ENCODE measurements around the gene RABGAP1L. TPM values are rescaled to one million over a fixed set of nuclear protein-coding genes. Genes with fewer than 3 reads are reported as not detected.

Gene RABGAP1L
- total and polyA plus RNA-seq, 10 of the 15 experiments (the other 5 are each of a cell fraction or from before 2014, with no cell fraction given), result 5.8 to 194 (median 113) TPM

GRCh38 chr1:174956086-174956485 is 796.8 kb downstream of the RABGAP1L start:
- ChIA-PET RAD21 (ENCODE audit: unreplicated experiment) (interaction anchor here (1.0 to 1.2 kb wide), 2 partner anchors 10 to 33 kb away, joined by 3 to 4 read pairs; no protein-coding TSS in a partner anchor), CTCF (interaction anchor here (1.5 kb wide), 1 partner anchor 27 kb away, joined by 4 read pairs; no protein-coding TSS in a partner anchor), SMC1A (ENCODE audit: uncharacterized antibody, unreplicated experiment) (interaction anchor here (1.0 to 1.2 kb wide), 2 partner anchors 12 to 15 kb away, joined by 4 to 5 read pairs; no protein-coding TSS in a partner anchor), POLR2A (interaction anchor here (1.0 to 2.5 kb wide), 3 partner anchors 9 to 43 kb away, joined by 6 to 14 read pairs (median 11); partner anchors contain the start of gene CACYBP)
- in situ Hi-C loops (cut with MboI) (no loop called here), intact Hi-C loops (cut with micrococcal nuclease; ENCODE audit: unreplicated experiment) (no loop called here)
- H3K4me3 ChIP-seq, result no peak overlapping the region
- 93% methylated on average over 3 of the region's 3 CpGs for WGBS (ENCODE audit: insufficient coverage, insufficient replicate concordance, low lambda C conversion rate, missing lambda C conversion rate)
- no peak overlapping the region for H3K9ac ChIP-seq (ENCODE audit: control insufficient read depth, insufficient read depth, low read length)
- H3K27me3 ChIP-seq (replicated peaks in 1 of 2; ENCODE audit: control insufficient read depth in 2 of 2, insufficient read depth in 2 of 2, low read length in 1 of 2), result no peaks in the 10 kb centered on the region
- no peaks in the 10 kb centered on the region for H4K20me1 ChIP-seq (ENCODE audit: control insufficient read depth, insufficient read depth)
- no peaks in the 10 kb centered on the region for H3K79me2 ChIP-seq (ENCODE audit: control insufficient read depth, insufficient read depth, low read length)
- H3K9me3 ChIP-seq (replicated peaks; ENCODE audit: control insufficient read depth, insufficient read depth, low read length), result no peaks in the 10 kb centered on the region
- no peak overlapping the region for H2AFZ ChIP-seq (ENCODE audit: control insufficient read depth, low read depth, low read length)
- no peak overlapping the region for H3K4me2 ChIP-seq (ENCODE audit: control insufficient read depth, insufficient read depth)
- ATAC-seq (no peak), DNase-seq (ENCODE audit: low read depth, low spot score) (no peak), FAIRE-seq (no peak)
- no peak overlapping the region for H3K27ac ChIP-seq (ENCODE audit: control insufficient read depth, insufficient read depth)
- no TSS peak for BruUV-seq (replicated peaks)
- TF ChIP-seq EED (IDR thresholded peaks at IDR 0.05; ENCODE audit: low read depth), result no peak
- peaks cover 25% of the 10 kb centered on the region for H3K4me1 ChIP-seq (ENCODE audit: control insufficient read depth, insufficient read depth, low read length)
- peaks cover 0 to 6% of the 10 kb centered on the region in 2 experiments; a peak in 1 of 4 replicates for H3K36me3 ChIP-seq (ENCODE audit: control insufficient read depth in 2 of 2, insufficient read depth in 2 of 2, low read length in 1 of 2)

DNA sequence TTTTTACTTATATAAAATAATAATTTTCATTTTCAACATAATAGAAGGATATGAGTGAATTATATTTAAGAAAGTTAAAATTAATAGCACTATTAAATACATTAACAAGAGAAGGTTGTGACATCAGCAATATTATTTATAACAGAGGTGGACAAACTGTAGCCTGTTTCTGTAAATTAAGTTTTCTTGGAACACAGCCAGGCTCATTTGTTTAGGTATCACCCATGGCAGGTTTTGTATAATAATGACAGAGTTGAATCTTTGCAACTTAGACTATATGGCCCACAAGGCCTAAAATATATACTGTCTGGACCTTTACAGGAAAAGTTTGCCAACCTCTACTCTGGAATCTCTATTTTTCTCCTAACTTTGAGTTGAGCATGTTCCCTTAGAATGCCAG is 797.7 kb downstream of the RABGAP1L start:
- H3K4me2 ChIP-seq (ENCODE audit: control insufficient read depth, insufficient read depth), result no peak overlapping the region; the same call in 1 of the 2 replicates
- no peak overlapping the region for H3K4me3 ChIP-seq
- H3K9me3 ChIP-seq (replicated peaks; ENCODE audit: control insufficient read depth, insufficient read depth, low read length), result no peaks in the 10 kb centered on the region
- no peak for FAIRE-seq
- intact Hi-C loops (cut with micrococcal nuclease; ENCODE audit: unreplicated experiment), result no loop called here
- no peak for DNase-seq (ENCODE audit: low read depth, low spot score)
- peaks cover 0 to 9% of the 10 kb centered on the region in 2 experiments; a peak in 1 of 4 replicates for H3K36me3 ChIP-seq (ENCODE audit: control insufficient read depth in 2 of 2, insufficient read depth in 2 of 2, low read length in 1 of 2)
- H3K4me1 ChIP-seq (ENCODE audit: control insufficient read depth, insufficient read depth, low read length), result peaks cover 25% of the 10 kb centered on the region
- ChIA-PET SMC1A (ENCODE audit: uncharacterized antibody, unreplicated experiment) (interaction anchor here (1.0 to 1.4 kb wide), 6 partner anchors 9 to 42 kb away, joined by 3 to 5 read pairs (median 4); partner anchors contain the start of gene CACYBP), POLR2A (interaction anchor here (0.6 to 2.5 kb wide), 4 partner anchors 9 to 74 kb away, joined by 5 to 14 read pairs (median 8); partner anchors contain the start of gene CACYBP), RAD21 (ENCODE audit: unreplicated experiment) (interaction anchor here (1.0 to 1.4 kb wide), 3 partner anchors 9 to 32 kb away, joined by 3 to 4 read pairs (median 4); no protein-coding TSS in a partner anchor), CTCF (interaction anchor here (0.7 to 2.0 kb wide), 4 partner anchors 9 to 140 kb away, joined by 4 to 6 read pairs (median 4); no protein-coding TSS in a partner anchor)
- in situ Hi-C loops (cut with MboI), result no loop called here
- H3K9ac ChIP-seq (ENCODE audit: control insufficient read depth, insufficient read depth, low read length), result no peak overlapping the region
- no peak for TF ChIP-seq BHLHE40 (IDR thresholded peaks at IDR 0.05; ENCODE audit: borderline replicate concordance in 1 of 2, low read depth in 2 of 2, low read length in 1 of 2)
- no peak for TF ChIP-seq JUNB (IDR thresholded peaks at IDR 0.05)
- no peak for TF ChIP-seq NR2F1 (conservative IDR thresholded peaks at IDR 0.05)
- TF ChIP-seq, protein P1, sequence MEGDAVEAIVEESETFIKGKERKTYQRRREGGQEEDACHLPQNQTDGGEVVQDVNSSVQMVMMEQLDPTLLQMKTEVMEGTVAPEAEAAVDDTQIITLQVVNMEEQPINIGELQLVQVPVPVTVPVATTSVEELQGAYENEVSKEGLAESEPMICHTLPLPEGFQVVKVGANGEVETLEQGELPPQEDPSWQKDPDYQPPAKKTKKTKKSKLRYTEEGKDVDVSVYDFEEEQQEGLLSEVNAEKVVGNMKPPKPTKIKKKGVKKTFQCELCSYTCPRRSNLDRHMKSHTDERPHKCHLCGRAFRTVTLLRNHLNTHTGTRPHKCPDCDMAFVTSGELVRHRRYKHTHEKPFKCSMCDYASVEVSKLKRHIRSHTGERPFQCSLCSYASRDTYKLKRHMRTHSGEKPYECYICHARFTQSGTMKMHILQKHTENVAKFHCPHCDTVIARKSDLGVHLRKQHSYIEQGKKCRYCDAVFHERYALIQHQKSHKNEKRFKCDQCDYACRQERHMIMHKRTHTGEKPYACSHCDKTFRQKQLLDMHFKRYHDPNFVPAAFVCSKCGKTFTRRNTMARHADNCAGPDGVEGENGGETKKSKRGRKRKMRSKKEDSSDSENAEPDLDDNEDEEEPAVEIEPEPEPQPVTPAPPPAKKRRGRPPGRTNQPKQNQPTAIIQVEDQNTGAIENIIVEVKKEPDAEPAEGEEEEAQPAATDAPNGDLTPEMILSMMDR (IDR thresholded peaks at IDR 0.05 in 2 of 3, conservative IDR thresholded peaks at IDR 0.05 in 1 of 3; ENCODE audit: control insufficient read depth in 2 of 3, extremely low read depth in 1 of 3, insufficient read depth in 1 of 3, low read depth in 3 of 3, low read length in 3 of 3), result no peak
- TF ChIP-seq, protein P2, sequence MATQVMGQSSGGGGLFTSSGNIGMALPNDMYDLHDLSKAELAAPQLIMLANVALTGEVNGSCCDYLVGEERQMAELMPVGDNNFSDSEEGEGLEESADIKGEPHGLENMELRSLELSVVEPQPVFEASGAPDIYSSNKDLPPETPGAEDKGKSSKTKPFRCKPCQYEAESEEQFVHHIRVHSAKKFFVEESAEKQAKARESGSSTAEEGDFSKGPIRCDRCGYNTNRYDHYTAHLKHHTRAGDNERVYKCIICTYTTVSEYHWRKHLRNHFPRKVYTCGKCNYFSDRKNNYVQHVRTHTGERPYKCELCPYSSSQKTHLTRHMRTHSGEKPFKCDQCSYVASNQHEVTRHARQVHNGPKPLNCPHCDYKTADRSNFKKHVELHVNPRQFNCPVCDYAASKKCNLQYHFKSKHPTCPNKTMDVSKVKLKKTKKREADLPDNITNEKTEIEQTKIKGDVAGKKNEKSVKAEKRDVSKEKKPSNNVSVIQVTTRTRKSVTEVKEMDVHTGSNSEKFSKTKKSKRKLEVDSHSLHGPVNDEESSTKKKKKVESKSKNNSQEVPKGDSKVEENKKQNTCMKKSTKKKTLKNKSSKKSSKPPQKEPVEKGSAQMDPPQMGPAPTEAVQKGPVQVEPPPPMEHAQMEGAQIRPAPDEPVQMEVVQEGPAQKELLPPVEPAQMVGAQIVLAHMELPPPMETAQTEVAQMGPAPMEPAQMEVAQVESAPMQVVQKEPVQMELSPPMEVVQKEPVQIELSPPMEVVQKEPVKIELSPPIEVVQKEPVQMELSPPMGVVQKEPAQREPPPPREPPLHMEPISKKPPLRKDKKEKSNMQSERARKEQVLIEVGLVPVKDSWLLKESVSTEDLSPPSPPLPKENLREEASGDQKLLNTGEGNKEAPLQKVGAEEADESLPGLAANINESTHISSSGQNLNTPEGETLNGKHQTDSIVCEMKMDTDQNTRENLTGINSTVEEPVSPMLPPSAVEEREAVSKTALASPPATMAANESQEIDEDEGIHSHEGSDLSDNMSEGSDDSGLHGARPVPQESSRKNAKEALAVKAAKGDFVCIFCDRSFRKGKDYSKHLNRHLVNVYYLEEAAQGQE (IDR thresholded peaks at IDR 0.05; ENCODE audit: low read depth, low read length), result no peak
- TF ChIP-seq MEF2B (IDR thresholded peaks at IDR 0.05; ENCODE audit: partially characterized antibody, poor library complexity, severe bottlenecking), result no peak
- no peak for TF ChIP-seq IKZF2 (IDR thresholded peaks at IDR 0.05)
- TF ChIP-seq ATF3 (IDR thresholded peaks at IDR 0.05; ENCODE audit: borderline replicate concordance, extremely low read depth, low read depth, low read length), result no peak
- TF ChIP-seq SP1 (IDR thresholded peaks at IDR 0.05; ENCODE audit: low read depth, low read length), result no peak
- ATAC-seq, result no peak
- BruUV-seq (replicated peaks), result no TSS peak
- no peaks in the 10 kb centered on the region for H3K79me2 ChIP-seq (ENCODE audit: control insufficient read depth, insufficient read depth, low read length)
- no peak overlapping the region for H2AFZ ChIP-seq (ENCODE audit: control insufficient read depth, low read depth, low read length)
- H3K27ac ChIP-seq (ENCODE audit: control insufficient read depth, insufficient read depth), result no peak overlapping the region
- no peaks in the 10 kb centered on the region for H4K20me1 ChIP-seq (ENCODE audit: control insufficient read depth, insufficient read depth)
- H3K27me3 ChIP-seq (replicated peaks in 1 of 2; ENCODE audit: control insufficient read depth in 2 of 2, insufficient read depth in 2 of 2, low read length in 1 of 2), result no peaks in the 10 kb centered on the region

Measured in GM12878 (cell line).